Measurements from ENCODE around the gene GARS1.

The GARS1 gene

DNA sequence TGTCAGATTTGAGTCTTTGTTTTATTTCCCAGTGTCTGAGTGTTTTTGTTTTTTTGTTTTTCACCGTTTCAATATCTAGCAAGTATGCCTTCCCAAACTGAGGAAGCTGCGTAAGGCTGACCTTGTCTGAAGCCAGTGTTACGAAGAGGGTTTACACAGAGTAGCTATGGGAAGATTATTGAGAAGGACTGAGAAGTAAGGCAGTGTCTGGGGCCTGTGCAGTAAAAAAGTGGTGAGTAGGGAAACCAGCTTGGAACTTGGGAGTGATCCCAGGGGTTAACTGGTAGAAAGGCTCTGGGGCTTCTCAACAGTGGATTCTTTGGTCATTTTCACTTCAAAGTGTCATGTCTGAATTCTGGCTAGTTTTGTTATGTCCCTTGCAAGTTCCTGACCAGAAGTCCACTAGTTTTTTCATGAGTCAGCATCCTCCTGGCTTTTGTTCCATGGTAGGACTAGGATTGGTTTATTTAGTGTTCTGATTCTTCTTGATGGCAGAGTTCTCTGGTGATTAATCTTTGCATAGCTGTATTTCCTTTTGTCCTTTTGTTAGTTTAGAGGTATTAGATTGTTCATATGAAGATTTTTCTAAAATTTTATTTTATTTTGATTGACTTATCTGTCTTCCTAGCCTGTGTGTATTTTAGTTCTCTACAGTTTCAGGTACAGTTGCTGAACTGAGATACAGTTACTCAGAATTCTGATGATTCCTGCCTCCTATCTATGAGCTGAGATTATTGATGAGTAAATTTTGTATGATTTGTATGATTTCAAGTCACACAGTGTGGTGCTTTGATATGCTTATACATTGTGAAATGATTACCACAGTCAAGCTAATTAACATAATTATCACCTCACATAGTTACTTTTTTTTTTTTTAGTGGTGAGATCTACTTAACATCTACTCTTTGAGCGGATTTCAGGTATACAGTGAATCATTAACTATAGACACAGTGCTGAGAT is 19.0 kb downstream of the GARS1 start:
- H3K4me3 ChIP-seq (ENCODE audit: insufficient read depth in 1 of 2, low read depth in 1 of 2, low read length in 2 of 2), result no peak overlapping the region
- H3K36me3 ChIP-seq (ENCODE audit: control insufficient read depth in 1 of 2, insufficient read depth in 2 of 2, low read depth in 1 of 2, low read length in 2 of 2), result peaks cover 24 to 95% of the 10 kb centered on the region in 2 experiments
- H2BK5ac ChIP-seq (ENCODE audit: low read depth, low read length, poor library complexity, severe bottlenecking), result no peak overlapping the region
- no peaks in the 10 kb centered on the region for H3K27me3 ChIP-seq (ENCODE audit: control insufficient read depth in 1 of 2, insufficient read depth in 1 of 2, low read length in 2 of 2)
- H4K8ac ChIP-seq (ENCODE audit: low read length), result no peak overlapping the region
- no peak overlapping the region for H2BK12ac ChIP-seq (ENCODE audit: low read length in 2 of 2)
- H3K79me1 ChIP-seq (replicated peaks; ENCODE audit: low read length, poor library complexity, severe bottlenecking), result peaks cover 18% of the 10 kb centered on the region
- H2BK15ac ChIP-seq (ENCODE audit: low read depth, poor library complexity, severe bottlenecking), result no peak overlapping the region
- no peak overlapping the region for H2BK120ac ChIP-seq (ENCODE audit: low read depth, low read length)
- H2AK5ac ChIP-seq (ENCODE audit: low read length, severe bottlenecking), result no peak overlapping the region
- no peaks in the 10 kb centered on the region for H3K9me3 ChIP-seq (ENCODE audit: control insufficient read depth, low read length)
- H3K14ac ChIP-seq (ENCODE audit: low read length in 2 of 2), result no peak overlapping the region
- H3K9ac ChIP-seq (ENCODE audit: low read length), result peak overlapping the region; percentile 3
- 99% methylated on average over 3 of the region's 4 CpGs for WGBS
- H3K4ac ChIP-seq (ENCODE audit: low read depth in 1 of 2, low read length in 2 of 2), result no peak overlapping the region
- no peaks in the 10 kb centered on the region for H3K4me1 ChIP-seq (ENCODE audit: control insufficient read depth, insufficient read depth, low read depth, low read length)
- H3K23ac ChIP-seq (ENCODE audit: low read length in 2 of 2), result no peak overlapping the region
- H3K18ac ChIP-seq (ENCODE audit: low read depth in 1 of 2, low read length in 2 of 2), result no peak overlapping the region
- H3K27ac ChIP-seq (ENCODE audit: low read length, poor library complexity, severe bottlenecking), result peak overlapping the region; percentile 15
- no peak overlapping the region for H2AFZ ChIP-seq (ENCODE audit: low read depth, low read length)
- peak; percentile 25 for DNase-seq
- no peak overlapping the region for H4K91ac ChIP-seq (ENCODE audit: low read length)
- no peak overlapping the region for H3K4me2 ChIP-seq (ENCODE audit: low read length, poor library complexity, severe bottlenecking)

DNA sequence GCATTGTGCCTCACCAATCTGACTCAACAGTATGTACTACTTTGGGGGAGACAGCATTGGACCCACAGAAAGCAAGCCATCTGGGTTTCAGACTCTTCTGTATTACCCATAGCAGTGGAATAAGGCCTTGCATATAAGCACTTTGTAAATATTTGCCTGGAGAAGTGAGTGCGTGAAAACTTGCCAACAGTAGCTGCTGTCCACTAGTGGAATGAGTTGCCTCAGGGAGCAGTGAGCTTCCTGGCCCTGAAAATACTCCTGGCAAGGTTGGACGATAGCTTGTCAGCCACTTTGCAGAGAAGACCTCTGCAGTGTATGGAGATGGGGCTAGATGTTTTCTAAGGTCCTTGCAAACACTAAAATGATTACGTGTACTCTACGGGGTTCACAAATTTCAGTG is 21.6 kb downstream of the GARS1 start:
- no peak overlapping the region for H2BK120ac ChIP-seq (ENCODE audit: low read depth, low read length)
- H3K4me3 ChIP-seq (ENCODE audit: insufficient read depth in 1 of 2, low read depth in 1 of 2, low read length in 2 of 2), result no peak overlapping the region
- H3K14ac ChIP-seq (ENCODE audit: low read length in 2 of 2), result no peak overlapping the region
- H3K36me3 ChIP-seq (ENCODE audit: control insufficient read depth in 1 of 2, insufficient read depth in 2 of 2, low read depth in 1 of 2, low read length in 2 of 2), result peaks cover 33 to 95% of the 10 kb centered on the region in 2 experiments
- H2AK5ac ChIP-seq (ENCODE audit: low read length, severe bottlenecking), result no peak overlapping the region
- H3K4me2 ChIP-seq (ENCODE audit: low read length, poor library complexity, severe bottlenecking), result no peak overlapping the region
- no peak overlapping the region for H4K8ac ChIP-seq (ENCODE audit: low read length)
- no peak overlapping the region for H3K23ac ChIP-seq (ENCODE audit: low read length in 2 of 2)
- DNase-seq, result no peak
- H3K27ac ChIP-seq (ENCODE audit: low read length, poor library complexity, severe bottlenecking), result no peak overlapping the region
- H3K27me3 ChIP-seq (ENCODE audit: control insufficient read depth in 1 of 2, insufficient read depth in 1 of 2, low read length in 2 of 2), result no peaks in the 10 kb centered on the region
- H2AFZ ChIP-seq (ENCODE audit: low read depth, low read length), result no peak overlapping the region
- H3K18ac ChIP-seq (ENCODE audit: low read depth in 1 of 2, low read length in 2 of 2), result no peak overlapping the region
- H3K9ac ChIP-seq (ENCODE audit: low read length), result no peak overlapping the region
- no peak overlapping the region for H2BK15ac ChIP-seq (ENCODE audit: low read depth, poor library complexity, severe bottlenecking)
- peaks cover 25% of the 10 kb centered on the region for H3K79me1 ChIP-seq (replicated peaks; ENCODE audit: low read length, poor library complexity, severe bottlenecking)
- 98% methylated on average over 4 of the region's 4 CpGs for WGBS
- H2BK5ac ChIP-seq (ENCODE audit: low read depth, low read length, poor library complexity, severe bottlenecking), result no peak overlapping the region
- no peak overlapping the region for H2BK12ac ChIP-seq (ENCODE audit: low read length in 2 of 2)
- no peak overlapping the region for H4K91ac ChIP-seq (ENCODE audit: low read length)
- no peaks in the 10 kb centered on the region for H3K9me3 ChIP-seq (ENCODE audit: control insufficient read depth, low read length)
- H3K4ac ChIP-seq (ENCODE audit: low read depth in 1 of 2, low read length in 2 of 2), result no peak overlapping the region
- H3K4me1 ChIP-seq (ENCODE audit: control insufficient read depth, insufficient read depth, low read depth, low read length), result no peaks in the 10 kb centered on the region

GRCh38 chr7:30617359-30617758 is 22.7 kb downstream of the GARS1 start:
- H2AK5ac ChIP-seq (ENCODE audit: low read length, severe bottlenecking), result no peak overlapping the region
- no peak overlapping the region for H3K27ac ChIP-seq (ENCODE audit: low read length, poor library complexity, severe bottlenecking)
- no peak overlapping the region for H3K14ac ChIP-seq (ENCODE audit: low read length in 2 of 2)
- H3K18ac ChIP-seq (ENCODE audit: low read depth in 1 of 2, low read length in 2 of 2), result no peak overlapping the region
- peaks cover 34 to 96% of the 10 kb centered on the region in 2 experiments for H3K36me3 ChIP-seq (ENCODE audit: control insufficient read depth in 1 of 2, insufficient read depth in 2 of 2, low read depth in 1 of 2, low read length in 2 of 2)
- H3K9me3 ChIP-seq (ENCODE audit: control insufficient read depth, low read length), result no peaks in the 10 kb centered on the region
- H3K4ac ChIP-seq (ENCODE audit: low read depth in 1 of 2, low read length in 2 of 2), result no peak overlapping the region
- H3K4me3 ChIP-seq (ENCODE audit: insufficient read depth in 1 of 2, low read depth in 1 of 2, low read length in 2 of 2), result no peak overlapping the region
- H3K27me3 ChIP-seq (ENCODE audit: control insufficient read depth in 1 of 2, insufficient read depth in 1 of 2, low read length in 2 of 2), result no peaks in the 10 kb centered on the region
- no peak overlapping the region for H2BK15ac ChIP-seq (ENCODE audit: low read depth, poor library complexity, severe bottlenecking)
- no peak overlapping the region for H2AFZ ChIP-seq (ENCODE audit: low read depth, low read length)
- H3K4me1 ChIP-seq (ENCODE audit: control insufficient read depth, insufficient read depth, low read depth, low read length), result no peaks in the 10 kb centered on the region
- no peak overlapping the region for H3K23ac ChIP-seq (ENCODE audit: low read length in 2 of 2)
- 91% methylated on average over 2 of the region's 2 CpGs for WGBS
- no peak for DNase-seq
- no peak overlapping the region for H4K8ac ChIP-seq (ENCODE audit: low read length)
- peaks cover 27% of the 10 kb centered on the region for H3K79me1 ChIP-seq (replicated peaks; ENCODE audit: low read length, poor library complexity, severe bottlenecking)
- no peak overlapping the region for H2BK12ac ChIP-seq (ENCODE audit: low read length in 2 of 2)
- H2BK5ac ChIP-seq (ENCODE audit: low read depth, low read length, poor library complexity, severe bottlenecking), result no peak overlapping the region
- no peak overlapping the region for H3K9ac ChIP-seq (ENCODE audit: low read length)
- H3K4me2 ChIP-seq (ENCODE audit: low read length, poor library complexity, severe bottlenecking), result no peak overlapping the region
- no peak overlapping the region for H4K91ac ChIP-seq (ENCODE audit: low read length)
- H2BK120ac ChIP-seq (ENCODE audit: low read depth, low read length), result no peak overlapping the region

DNA sequence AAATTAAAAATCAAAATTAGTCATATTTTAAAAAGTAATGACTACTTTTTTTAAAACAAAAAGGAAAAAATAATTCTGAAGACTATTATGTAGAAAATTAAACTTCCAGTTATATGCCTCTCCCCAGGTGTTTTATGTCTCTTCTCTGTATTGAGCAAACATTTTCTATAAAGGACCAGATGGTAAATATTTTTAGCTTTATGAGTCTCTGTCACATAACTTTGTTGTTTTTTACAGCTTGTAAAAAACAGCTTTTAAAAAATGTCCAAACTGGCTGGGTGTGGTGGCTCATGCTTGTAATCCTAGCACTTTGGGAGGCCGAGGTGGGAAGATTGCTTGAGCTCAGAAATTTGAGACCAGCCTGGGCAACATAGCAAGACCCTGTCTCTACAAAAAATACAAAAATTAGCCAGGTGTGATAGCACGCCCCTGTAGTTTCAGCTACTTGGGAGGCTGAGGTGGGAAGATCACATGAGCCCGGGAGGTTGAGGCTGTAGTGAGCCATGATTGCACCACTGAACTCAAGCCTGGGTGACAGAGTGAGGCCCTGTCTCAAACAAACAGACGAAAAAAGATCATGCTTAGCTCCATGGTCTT is 23.5 kb downstream of the GARS1 start:
- Histone ChIP-seq H2AK5ac (ENCODE audit: low read length, severe bottlenecking) (no peak overlapping the region), H3K4ac (ENCODE audit: low read depth in 1 of 2, low read length in 2 of 2) (no peak overlapping the region), H2BK12ac (ENCODE audit: low read length in 2 of 2) (no peak overlapping the region), H4K8ac (ENCODE audit: low read length) (no peak overlapping the region), H3K4me3 (ENCODE audit: insufficient read depth in 1 of 2, low read depth in 1 of 2, low read length in 2 of 2) (no peak overlapping the region), H3K18ac (ENCODE audit: low read depth in 1 of 2, low read length in 2 of 2) (no peak overlapping the region), H3K4me2 (ENCODE audit: low read length, poor library complexity, severe bottlenecking) (no peak overlapping the region), H4K91ac (ENCODE audit: low read length) (no peak overlapping the region), H3K9me3 (ENCODE audit: control insufficient read depth, low read length) (no peaks in the 10 kb centered on the region), H3K14ac (ENCODE audit: low read length in 2 of 2) (no peak overlapping the region), H2AFZ (ENCODE audit: low read depth, low read length) (no peak overlapping the region), H3K27ac (ENCODE audit: low read length, poor library complexity, severe bottlenecking) (no peak overlapping the region), H3K9ac (ENCODE audit: low read length) (no peak overlapping the region), H3K4me1 (ENCODE audit: control insufficient read depth, insufficient read depth, low read depth, low read length) (no peaks in the 10 kb centered on the region), H3K23ac (ENCODE audit: low read length in 2 of 2) (no peak overlapping the region), H3K36me3 (ENCODE audit: control insufficient read depth in 1 of 2, insufficient read depth in 2 of 2, low read depth in 1 of 2, low read length in 2 of 2) (peaks cover 34 to 94% of the 10 kb centered on the region in 2 experiments), H2BK15ac (ENCODE audit: low read depth, poor library complexity, severe bottlenecking) (no peak overlapping the region), H3K79me1 (replicated peaks; ENCODE audit: low read length, poor library complexity, severe bottlenecking) (peaks cover 24% of the 10 kb centered on the region), H2BK120ac (ENCODE audit: low read depth, low read length) (no peak overlapping the region), H2BK5ac (ENCODE audit: low read depth, low read length, poor library complexity, severe bottlenecking) (no peak overlapping the region), H3K27me3 (ENCODE audit: control insufficient read depth in 1 of 2, insufficient read depth in 1 of 2, low read length in 2 of 2) (no peaks in the 10 kb centered on the region)
- WGBS, result 86% methylated on average over 3 of the region's 4 CpGs
- DNase-seq, result no peak
